Measurements from ENCODE around the gene IPO7. TPM values are rescaled to one million over a fixed set of nuclear protein-coding genes. Genes with fewer than 3 reads are reported as not detected.

Gene IPO7
- total and polyA plus RNA-seq, 10 of the 15 experiments (the other 5 are each of a cell fraction or from before 2014, with no cell fraction given): 5.0 to 51.4 (median 30.6) TPM

- Histone ChIP-seq H3K9ac (ENCODE audit: control insufficient read depth, insufficient read depth, low read length) (no peak overlapping the region), H3K27ac (ENCODE audit: control insufficient read depth, insufficient read depth) (no peak overlapping the region), H3K4me1 (ENCODE audit: control insufficient read depth, insufficient read depth, low read length) (peaks cover under 1% of the 10 kb centered on the region; the same call in 1 of the 2 replicates), H3K9me3 (replicated peaks; ENCODE audit: control insufficient read depth, insufficient read depth, low read length) (no peaks in the 10 kb centered on the region), H3K79me2 (ENCODE audit: control insufficient read depth, insufficient read depth, low read length) (peaks cover 15% of the 10 kb centered on the region), H3K4me2 (ENCODE audit: control insufficient read depth, insufficient read depth) (no peak overlapping the region), H3K4me3 (no peak overlapping the region), H3K36me3 (ENCODE audit: control insufficient read depth in 2 of 2, insufficient read depth in 2 of 2, low read length in 1 of 2) (no peaks in the 10 kb centered on the region), H4K20me1 (ENCODE audit: control insufficient read depth, insufficient read depth) (no peaks in the 10 kb centered on the region), H2AFZ (ENCODE audit: control insufficient read depth, low read depth, low read length) (no peak overlapping the region), H3K27me3 (replicated peaks in 1 of 2; ENCODE audit: control insufficient read depth in 2 of 2, insufficient read depth in 2 of 2, low read length in 1 of 2) (no peaks in the 10 kb centered on the region)
- ChIA-PET POLR2A (interaction anchor here (1.0 kb wide), 1 partner anchor 79 kb away, joined by 3 read pairs; no protein-coding TSS in a partner anchor), SMC1A (ENCODE audit: uncharacterized antibody, unreplicated experiment) (interaction anchor here (1.8 kb wide), 1 partner anchor 14 kb away, joined by 3 read pairs; no protein-coding TSS in a partner anchor), CTCF (interaction anchor here (0.8 to 2.0 kb wide), 4 partner anchors 8 to 126 kb away, joined by 3 to 5 read pairs (median 4); no protein-coding TSS in a partner anchor), RAD21 (ENCODE audit: unreplicated experiment) (no interaction called here)
- no peak for FAIRE-seq
- 56% methylated on average over 2 of the region's 2 CpGs for WGBS (ENCODE audit: insufficient coverage, insufficient replicate concordance, low lambda C conversion rate, missing lambda C conversion rate)
- intact Hi-C loops (cut with micrococcal nuclease; ENCODE audit: unreplicated experiment) (no loop called here), in situ Hi-C loops (cut with MboI) (no loop called here)
- DNase-seq (ENCODE audit: low read depth, low spot score): no peak
- ATAC-seq: no peak
- no TSS peak for BruUV-seq (replicated peaks)
- TF ChIP-seq MLLT1 (IDR thresholded peaks at IDR 0.05) (no peak), SRF (IDR thresholded peaks at IDR 0.05; ENCODE audit: low read depth in 2 of 2, low read length in 2 of 2) (no peak), CTCF (IDR thresholded peaks at IDR 0.05 in 2 of 3, conservative IDR thresholded peaks at IDR 0.05 in 1 of 3; ENCODE audit: control insufficient read depth in 2 of 3, extremely low read depth in 1 of 3, insufficient read depth in 1 of 3, low read depth in 3 of 3, low read length in 3 of 3) (no peak), BCL3 (IDR thresholded peaks at IDR 0.05; ENCODE audit: borderline replicate concordance, insufficient read depth, low read depth, low read length, poor library complexity, severe bottlenecking) (no peak), EGR1 (IDR thresholded peaks at IDR 0.05; ENCODE audit: borderline replicate concordance in 1 of 2, low read depth in 2 of 2, low read length in 2 of 2) (no peak), ZBTB33 (IDR thresholded peaks at IDR 0.05) (no peak), MTA2 (IDR thresholded peaks at IDR 0.05; ENCODE audit: low read depth) (no peak), ZZZ3 (IDR thresholded peaks at IDR 0.05; ENCODE audit: control insufficient read depth, insufficient read length, low read depth) (no peak), ZNF687 (IDR thresholded peaks at IDR 0.05) (no peak), SMC3 (IDR thresholded peaks at IDR 0.05; ENCODE audit: borderline replicate concordance, low read length) (no peak)
These were observed 3.7 kb upstream of the IPO7 start for GRCh38 chr11:9380773-9381172.

Data from GM12878 (cell line).